Endodermal cell (in vitro differentiated cells): ENCODE data around the gene PLA1A. TPM values are rescaled to one million over a fixed set of nuclear protein-coding genes. Genes with fewer than 3 reads are reported as not detected.

Experiments used
- DNase-seq: peaks from one replicate; pipeline ENCODE4 v3.0.0-alpha.2; 2017
- H3K27ac ChIP-seq: 2 replicates; pipeline ENCODE4 v1.5.1; 2013; ENCODE audit warnings: mild to moderate bottlenecking, low read depth, low read length, moderate library complexity
- H3K27me3 ChIP-seq: 2 replicates; pipeline ENCODE4 v1.6.1; 2013; ENCODE audit warnings: mild to moderate bottlenecking, low read length, moderate library complexity; ENCODE audit not compliant: insufficient read depth, control insufficient read depth, poor library complexity, severe bottlenecking
- H3K36me3 ChIP-seq: 2 replicates; pipeline ENCODE4 v1.7.0; 2013; ENCODE audit warnings: mild to moderate bottlenecking, low read length, moderate library complexity; ENCODE audit not compliant: control insufficient read depth, insufficient read depth
- H3K4me1 ChIP-seq: one replicate; pipeline ENCODE4 v1.7.0; 2013; ENCODE audit warnings: low read length; ENCODE audit not compliant: control insufficient read depth, insufficient read depth
- H3K4me3 ChIP-seq: 2 replicates; pipeline ENCODE4 v1.5.1; 2013; ENCODE audit warnings: mild to moderate bottlenecking, low read length, moderate library complexity
- H3K9ac ChIP-seq: 2 replicates; pipeline ENCODE4 v1.6.1; 2013; ENCODE audit warnings: mild to moderate bottlenecking, low read length, moderate library complexity; ENCODE audit not compliant: poor library complexity, severe bottlenecking; ENCODE audit errors: extremely low read depth
- H3K9me3 ChIP-seq: 2 replicates; pipeline ENCODE4 v1.6.1; 2013; ENCODE audit warnings: mild to moderate bottlenecking, low read length, moderate library complexity; ENCODE audit not compliant: control insufficient read depth
- H3K27ac Mint-ChIP-seq: 2 replicates; pipeline ENCODE4 v1.8.0; 2020; ENCODE audit warnings: mixed read lengths
- H3K27me3 Mint-ChIP-seq: 2 replicates; pipeline ENCODE4 v1.8.0; 2021; ENCODE audit warnings: mild to moderate bottlenecking, mixed read lengths; ENCODE audit not compliant: insufficient read depth
- H3K36me3 Mint-ChIP-seq: 2 replicates; pipeline ENCODE4 v1.8.0; 2020; ENCODE audit warnings: low read depth, mixed read lengths
- H3K4me1 Mint-ChIP-seq: 2 replicates; pipeline ENCODE4 v1.8.0; 2020; ENCODE audit warnings: mixed read lengths
- H3K4me3 Mint-ChIP-seq: 2 replicates; pipeline ENCODE4 v1.8.0; 2020; ENCODE audit warnings: mild to moderate bottlenecking, moderate library complexity, mixed read lengths
- H3K9me3 Mint-ChIP-seq: 2 replicates; pipeline ENCODE4 v1.8.0; 2020; ENCODE audit warnings: mild to moderate bottlenecking, mixed read lengths
- WGBS, 2 experiments: methylation state at CpG; one replicate each; pipeline versions ENCODE4 v1.1.5 to v1.1.7; 2013; ENCODE audit warnings: missing lambda C conversion rate in 2 of 2, mixed read lengths in 1 of 2; ENCODE audit not compliant: insufficient coverage in 1 of 2, insufficient read length in 1 of 2; 5-methylcytosine and 5-hydroxymethylcytosine counted together
- total RNA-seq, 2 donors: library from RNA; stranded (reverse); fragmentation: NEBNext Ultra II Directional in 1 of 2; extraction: Animal tissue kit (Norgen Biotek cat#: 25700) in 1 of 2; gene quantifications; 2 replicates in 1 of 2; 3 replicates in 1 of 2; pipeline ENCODE4 v1.2.1, GENCODE V29; 2021
- TF ChIP-seq, protein P1 (sequence below): fragments of 200-600 bp; sonication (generic); conservative IDR thresholded peaks from 2 replicates; pipeline ENCODE4 v1.5.0; 2021; ENCODE audit warnings: antibody characterized with exemption, mild to moderate bottlenecking

PLA1A gene
- total RNA-seq, 2 donors from 2014 or later: 2.4 to 5.3 TPM

DNA sequence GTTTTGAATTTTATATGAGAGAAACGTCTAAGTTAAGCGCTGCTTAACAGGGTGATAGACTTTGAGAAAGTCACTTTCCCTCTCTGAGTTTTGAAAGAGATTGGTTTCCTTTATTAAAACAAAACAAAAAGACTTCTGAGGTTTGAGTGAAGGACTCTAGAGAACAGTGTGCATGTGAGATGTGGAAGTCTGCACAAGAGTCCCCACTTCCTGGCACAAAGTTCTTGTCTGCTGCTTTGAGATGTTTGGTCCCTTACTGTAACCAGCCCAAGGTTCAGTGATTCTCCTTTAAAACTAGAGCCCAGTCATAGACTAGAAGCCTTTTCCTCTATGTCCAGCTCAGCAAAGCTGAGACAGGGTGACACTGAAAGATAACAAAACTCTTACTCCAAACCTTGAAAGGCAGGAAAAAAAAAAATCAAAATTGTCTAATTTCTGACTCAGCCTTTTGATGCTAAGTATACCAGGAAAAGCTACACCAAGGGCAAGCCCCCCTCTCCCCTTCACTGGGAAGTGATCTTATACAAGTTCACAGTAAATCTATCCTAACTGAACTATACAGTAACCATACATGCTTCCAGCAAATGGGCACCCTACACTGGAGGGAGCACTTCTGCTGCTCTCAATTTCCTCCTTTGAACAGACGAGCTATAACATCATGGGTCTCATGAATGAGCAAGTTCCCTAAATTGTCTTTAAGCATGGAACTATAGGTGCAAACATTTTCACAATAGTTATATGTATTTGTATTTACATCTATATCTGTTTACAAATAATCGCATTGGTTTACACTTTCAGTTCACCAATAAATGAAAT, 60.4 kb downstream of the PLA1A start:
- Histone ChIP-seq H3K9me3 (no peaks in the 10 kb centered on the region), H3K27ac (no peak overlapping the region), H3K4me1 (no peaks in the 10 kb centered on the region), H3K9ac (no peak overlapping the region), H3K27me3 (no peaks in the 10 kb centered on the region), H3K36me3 (no peaks in the 10 kb centered on the region), H3K4me3 (no peak overlapping the region)
- TF ChIP-seq, protein P1, sequence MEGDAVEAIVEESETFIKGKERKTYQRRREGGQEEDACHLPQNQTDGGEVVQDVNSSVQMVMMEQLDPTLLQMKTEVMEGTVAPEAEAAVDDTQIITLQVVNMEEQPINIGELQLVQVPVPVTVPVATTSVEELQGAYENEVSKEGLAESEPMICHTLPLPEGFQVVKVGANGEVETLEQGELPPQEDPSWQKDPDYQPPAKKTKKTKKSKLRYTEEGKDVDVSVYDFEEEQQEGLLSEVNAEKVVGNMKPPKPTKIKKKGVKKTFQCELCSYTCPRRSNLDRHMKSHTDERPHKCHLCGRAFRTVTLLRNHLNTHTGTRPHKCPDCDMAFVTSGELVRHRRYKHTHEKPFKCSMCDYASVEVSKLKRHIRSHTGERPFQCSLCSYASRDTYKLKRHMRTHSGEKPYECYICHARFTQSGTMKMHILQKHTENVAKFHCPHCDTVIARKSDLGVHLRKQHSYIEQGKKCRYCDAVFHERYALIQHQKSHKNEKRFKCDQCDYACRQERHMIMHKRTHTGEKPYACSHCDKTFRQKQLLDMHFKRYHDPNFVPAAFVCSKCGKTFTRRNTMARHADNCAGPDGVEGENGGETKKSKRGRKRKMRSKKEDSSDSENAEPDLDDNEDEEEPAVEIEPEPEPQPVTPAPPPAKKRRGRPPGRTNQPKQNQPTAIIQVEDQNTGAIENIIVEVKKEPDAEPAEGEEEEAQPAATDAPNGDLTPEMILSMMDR: no peak
- WGBS, 2 experiments: 71 to 93% methylated on average over 3 to 4 of the region's 4 CpGs
- H3K4me3 Mint-ChIP-seq: no peak overlapping the region
- peaks cover 5% of the 10 kb centered on the region for H3K4me1 Mint-ChIP-seq
- H3K9me3 Mint-ChIP-seq: no peaks in the 10 kb centered on the region
- H3K27me3 Mint-ChIP-seq: no peaks in the 10 kb centered on the region
- H3K36me3 Mint-ChIP-seq: no peaks in the 10 kb centered on the region
- DNase-seq: no peak
- no peak overlapping the region for H3K27ac Mint-ChIP-seq

DNA sequence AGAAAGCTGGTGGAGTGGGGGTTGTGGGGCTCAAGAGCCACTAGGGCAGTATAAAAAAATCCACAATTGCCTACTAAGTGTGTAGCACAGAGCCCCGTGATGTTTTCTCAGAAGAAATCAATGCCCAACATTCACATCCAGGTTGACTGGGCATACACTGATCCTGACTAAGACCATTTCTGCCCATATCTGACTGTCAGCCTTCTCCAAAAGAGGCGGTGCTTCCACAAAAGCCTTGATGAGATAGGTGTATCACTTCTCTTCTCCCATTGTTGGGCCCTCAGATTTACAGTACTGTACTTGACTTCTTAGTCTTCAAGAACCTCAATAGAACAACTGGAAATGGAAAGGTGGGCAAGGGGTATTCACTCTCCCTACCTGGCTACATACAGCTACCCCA, 61.3 kb downstream of the PLA1A start:
- Mint-ChIP-seq H3K27ac (no peak overlapping the region), H3K9me3 (no peaks in the 10 kb centered on the region), H3K4me1 (peaks cover 5% of the 10 kb centered on the region), H3K27me3 (no peaks in the 10 kb centered on the region), H3K4me3 (no peak overlapping the region), H3K36me3 (no peaks in the 10 kb centered on the region)
- TF ChIP-seq, protein P1: no peak
- H3K4me1 ChIP-seq: no peaks in the 10 kb centered on the region
- H3K9ac ChIP-seq: no peak overlapping the region
- no peak overlapping the region for H3K27ac ChIP-seq
- H3K9me3 ChIP-seq: no peaks in the 10 kb centered on the region
- no peak overlapping the region for H3K4me3 ChIP-seq
- DNase-seq: no peak
- H3K27me3 ChIP-seq: no peaks in the 10 kb centered on the region
- no peaks in the 10 kb centered on the region for H3K36me3 ChIP-seq
- 91 to 95% methylated on average over 2 of the region's 2 CpGs for WGBS, 2 experiments

DNA sequence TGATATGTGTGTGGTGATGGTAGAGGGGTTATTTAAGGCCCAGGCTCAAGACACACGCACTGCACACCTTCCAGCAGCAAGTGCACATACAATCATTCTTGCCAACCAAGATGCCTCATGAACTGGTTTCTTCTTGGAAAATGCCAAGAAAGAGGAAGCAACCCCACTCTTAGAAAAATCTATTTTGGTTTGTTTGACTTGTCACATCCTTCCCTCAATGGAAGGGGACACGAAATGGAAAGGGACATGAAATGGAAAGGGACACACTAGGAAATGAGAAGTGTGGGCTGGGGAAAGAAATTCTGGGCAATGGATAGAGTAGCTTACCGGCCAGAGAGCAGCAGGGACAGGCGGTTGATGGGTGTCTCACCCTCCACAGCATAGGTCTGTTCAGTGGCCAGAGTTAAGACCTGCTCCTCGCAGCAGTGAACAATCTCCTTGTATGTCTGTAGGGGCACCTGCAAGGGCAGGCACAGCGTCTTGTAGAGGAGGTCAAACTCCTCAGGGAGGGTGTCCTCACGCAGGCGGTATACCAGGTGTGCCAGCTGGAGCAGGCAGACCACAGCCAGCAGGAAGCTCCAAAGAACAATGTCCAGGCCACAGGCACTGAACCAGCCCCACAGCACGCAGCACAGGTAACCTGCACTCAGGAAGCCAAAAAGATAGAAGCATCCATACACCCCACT, 62.1 kb downstream of the PLA1A start:
- Histone ChIP-seq H3K9ac (no peak overlapping the region), H3K27me3 (no peaks in the 10 kb centered on the region), H3K4me3 (no peak overlapping the region), H3K36me3 (no peaks in the 10 kb centered on the region), H3K9me3 (no peaks in the 10 kb centered on the region), H3K4me1 (no peaks in the 10 kb centered on the region), H3K27ac (no peak overlapping the region)
- no peaks in the 10 kb centered on the region for H3K9me3 Mint-ChIP-seq
- H3K27me3 Mint-ChIP-seq: no peaks in the 10 kb centered on the region
- no peak for DNase-seq
- 82 to 90% methylated on average over 4 to 9 of the region's 9 CpGs for WGBS, 2 experiments
- TF ChIP-seq, protein P1: no peak
- H3K4me1 Mint-ChIP-seq: peaks cover 5% of the 10 kb centered on the region
- H3K4me3 Mint-ChIP-seq: no peak overlapping the region
- no peaks in the 10 kb centered on the region for H3K36me3 Mint-ChIP-seq
- H3K27ac Mint-ChIP-seq: no peak overlapping the region
